ENCODE measurements around the gene SDR42E2. TPM values are rescaled to one million over a fixed set of nuclear protein-coding genes. Genes with fewer than 3 reads are reported as not detected.
"Not testable (repeated sequence)": the region's sequence is repeated elsewhere in the genome, so short reads cannot be mapped to it uniquely, and the experiment has no call there.

SDR42E2 gene
- total RNA-seq, 4 donors from 2014 or later, result not detected

DNA sequence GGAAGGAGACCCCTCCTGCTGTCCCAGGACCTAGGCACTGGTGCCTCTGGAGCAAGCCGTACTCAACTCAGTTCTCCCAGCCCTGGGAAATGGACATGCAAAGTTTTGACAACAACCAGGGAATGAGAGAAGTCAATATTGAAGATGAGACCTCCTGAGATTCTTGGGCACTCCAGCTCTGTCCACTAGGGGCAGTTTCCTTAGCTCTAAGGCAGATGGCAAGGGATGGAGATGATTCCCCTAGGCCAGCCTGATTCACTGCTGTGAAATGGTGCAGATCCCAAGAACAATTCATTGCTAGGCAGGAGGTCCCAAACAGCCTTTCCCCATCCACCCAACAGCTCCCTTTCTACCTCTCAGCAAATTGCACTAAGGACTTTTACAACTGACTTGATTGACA is 20.5 kb upstream of the SDR42E2 start:
- Histone ChIP-seq H3K27ac (replicated peaks in 1 of 4) (no peak overlapping the region), H3K27me3 (peaks cover 0 to 27% (median 0%) of the 10 kb centered on the region in 4 donors), H3K36me3 (no peaks in the 10 kb centered on the region), H3K9me3 (no peaks in the 10 kb centered on the region), H3K4me3 (no peak overlapping the region), H3K4me1 (no peaks in the 10 kb centered on the region)
- DNase-seq (ENCODE audit: extremely low spot score), result no peak
- intact Hi-C loops (cut with DNase I), result no loop called here
- 86% methylated on average over 1 of the region's 1 CpG for WGBS
- no peak for TF ChIP-seq POLR2AphosphoS5 (IDR thresholded peaks at IDR 0.05)
- no peak for TF ChIP-seq POLR2A (IDR thresholded peaks at IDR 0.05; ENCODE audit: low read depth)
- TF ChIP-seq, protein P1, sequence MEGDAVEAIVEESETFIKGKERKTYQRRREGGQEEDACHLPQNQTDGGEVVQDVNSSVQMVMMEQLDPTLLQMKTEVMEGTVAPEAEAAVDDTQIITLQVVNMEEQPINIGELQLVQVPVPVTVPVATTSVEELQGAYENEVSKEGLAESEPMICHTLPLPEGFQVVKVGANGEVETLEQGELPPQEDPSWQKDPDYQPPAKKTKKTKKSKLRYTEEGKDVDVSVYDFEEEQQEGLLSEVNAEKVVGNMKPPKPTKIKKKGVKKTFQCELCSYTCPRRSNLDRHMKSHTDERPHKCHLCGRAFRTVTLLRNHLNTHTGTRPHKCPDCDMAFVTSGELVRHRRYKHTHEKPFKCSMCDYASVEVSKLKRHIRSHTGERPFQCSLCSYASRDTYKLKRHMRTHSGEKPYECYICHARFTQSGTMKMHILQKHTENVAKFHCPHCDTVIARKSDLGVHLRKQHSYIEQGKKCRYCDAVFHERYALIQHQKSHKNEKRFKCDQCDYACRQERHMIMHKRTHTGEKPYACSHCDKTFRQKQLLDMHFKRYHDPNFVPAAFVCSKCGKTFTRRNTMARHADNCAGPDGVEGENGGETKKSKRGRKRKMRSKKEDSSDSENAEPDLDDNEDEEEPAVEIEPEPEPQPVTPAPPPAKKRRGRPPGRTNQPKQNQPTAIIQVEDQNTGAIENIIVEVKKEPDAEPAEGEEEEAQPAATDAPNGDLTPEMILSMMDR (IDR thresholded peaks at IDR 0.05), result no peak
- TF ChIP-seq EP300 (IDR thresholded peaks at IDR 0.05), result no peak

DNA sequence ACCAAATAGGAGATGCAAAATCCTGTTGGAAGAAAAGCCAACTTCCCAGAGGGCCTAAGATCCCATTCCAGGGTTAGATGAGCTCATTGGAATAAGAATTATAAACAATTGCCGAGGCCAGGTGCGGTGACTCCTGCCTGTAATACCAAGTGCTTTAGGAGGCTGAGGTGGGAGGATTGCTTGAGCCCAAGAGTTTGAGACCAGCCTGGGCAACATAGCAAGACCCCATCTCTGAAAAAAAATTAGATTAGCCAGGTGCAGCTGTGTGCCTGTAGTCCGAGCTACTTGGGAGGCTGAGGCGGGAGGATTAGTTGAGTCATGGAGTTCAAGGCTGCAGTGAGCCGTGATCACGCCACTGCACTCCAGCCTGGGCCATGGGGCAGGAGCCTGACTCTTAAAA is 17.8 kb upstream of the SDR42E2 start:
- no peak for DNase-seq (ENCODE audit: extremely low spot score)
- Histone ChIP-seq H3K36me3 (no peaks in the 10 kb centered on the region), H3K4me1 (no peaks in the 10 kb centered on the region), H3K9me3 (no peaks in the 10 kb centered on the region), H3K27me3 (peaks cover 0 to 16% (median 0%) of the 10 kb centered on the region in 4 donors), H3K27ac (replicated peaks in 1 of 4) (no peak overlapping the region), H3K4me3 (no peak overlapping the region)
- 91% methylated on average over 6 of the region's 6 CpGs for WGBS
- intact Hi-C loops (cut with DNase I), result no loop called here
- TF ChIP-seq POLR2A (IDR thresholded peaks at IDR 0.05; ENCODE audit: low read depth) (no peak), EP300 (IDR thresholded peaks at IDR 0.05) (no peak), POLR2AphosphoS5 (IDR thresholded peaks at IDR 0.05) (no peak)

DNA sequence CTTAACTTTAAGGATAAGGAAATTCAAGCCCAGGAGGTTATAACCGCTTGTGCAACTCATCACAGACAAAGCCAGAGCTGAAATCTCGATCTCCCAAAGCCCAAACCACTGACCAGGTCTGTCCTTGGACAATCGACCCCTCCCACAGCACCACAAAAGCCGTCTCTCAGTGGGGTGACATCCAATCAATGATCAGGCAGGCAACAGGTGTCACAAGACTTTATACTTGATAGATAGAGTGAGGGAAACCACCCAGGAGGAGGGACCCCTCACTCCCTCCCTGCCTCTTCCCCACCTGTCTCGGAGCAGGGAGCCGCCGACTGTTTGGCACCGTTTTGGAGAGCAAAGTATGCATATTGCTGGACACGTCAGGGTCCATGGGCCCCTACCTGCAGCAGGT is 14.5 kb upstream of the SDR42E2 start:
- WGBS, result 57% methylated on average over 6 of the region's 9 CpGs
- Histone ChIP-seq H3K27ac (replicated peaks in 1 of 4) (no peak overlapping the region), H3K36me3 (no peaks in the 10 kb centered on the region), H3K9me3 (no peaks in the 10 kb centered on the region), H3K4me1 (no peaks in the 10 kb centered on the region), H3K27me3 (peaks cover 0 to 16% (median 0%) of the 10 kb centered on the region in 4 donors), H3K4me3 (no peak overlapping the region)
- intact Hi-C loops (cut with DNase I), result no loop called here
- TF ChIP-seq EP300 (IDR thresholded peaks at IDR 0.05) (no peak), POLR2AphosphoS5 (IDR thresholded peaks at IDR 0.05) (no peak), POLR2A (IDR thresholded peaks at IDR 0.05; ENCODE audit: low read depth) (no peak)
- TF ChIP-seq, protein P1 (IDR thresholded peaks at IDR 0.05), result no peak
- DNase-seq (ENCODE audit: extremely low spot score), result no peak

DNA sequence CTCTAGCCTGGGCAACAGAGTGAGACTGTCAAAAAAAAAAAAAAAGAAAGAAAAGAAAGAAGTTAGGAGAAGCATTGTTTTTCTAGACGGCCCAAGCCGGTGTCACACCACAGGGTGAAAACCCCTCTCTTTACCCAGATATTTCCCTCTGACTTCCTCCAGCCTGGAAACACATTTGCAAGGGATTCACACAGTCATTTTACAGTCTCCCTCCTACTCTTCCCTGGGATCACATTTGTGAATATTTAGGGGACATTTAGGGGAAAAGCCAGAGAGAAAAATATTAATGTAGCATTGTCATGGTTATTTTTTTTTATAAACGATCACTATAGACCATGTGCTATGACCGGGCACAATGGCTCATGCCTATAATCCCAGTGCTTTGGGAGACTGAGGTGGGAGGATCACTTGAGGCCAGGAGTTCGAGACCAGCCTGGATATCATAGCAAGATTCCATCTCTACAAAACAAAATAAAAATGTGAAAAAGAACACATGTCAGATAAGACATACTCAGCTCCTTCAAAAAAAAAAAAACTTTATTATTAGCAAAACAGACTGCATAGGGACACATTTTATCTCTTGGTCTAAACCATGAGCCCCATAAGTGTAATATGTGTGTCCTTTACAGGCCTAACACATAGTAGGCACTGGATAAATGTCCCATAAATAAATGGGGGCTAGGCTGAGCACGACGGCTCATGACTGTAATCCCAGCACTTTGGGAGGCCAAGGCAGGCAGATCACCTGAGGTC is 10.9 kb upstream of the SDR42E2 start:
- no peak for DNase-seq (ENCODE audit: extremely low spot score)
- H3K36me3 ChIP-seq, result no peaks in the 10 kb centered on the region
- H3K27ac ChIP-seq (replicated peaks in 1 of 4), result no peak overlapping the region
- no peaks in the 10 kb centered on the region for H3K4me1 ChIP-seq
- 80% methylated on average over 7 of the region's 7 CpGs for WGBS
- intact Hi-C loops (cut with DNase I), result no loop called here
- no peak overlapping the region for H3K4me3 ChIP-seq
- TF ChIP-seq POLR2AphosphoS5 (IDR thresholded peaks at IDR 0.05) (no peak), POLR2A (IDR thresholded peaks at IDR 0.05; ENCODE audit: low read depth) (no peak), EP300 (IDR thresholded peaks at IDR 0.05) (no peak)
- TF ChIP-seq, protein P1 (IDR thresholded peaks at IDR 0.05), result no peak
- peaks cover 0 to 1% (median 0%) of the 10 kb centered on the region in 4 donors for H3K27me3 ChIP-seq
- no peaks in the 10 kb centered on the region for H3K9me3 ChIP-seq

DNA sequence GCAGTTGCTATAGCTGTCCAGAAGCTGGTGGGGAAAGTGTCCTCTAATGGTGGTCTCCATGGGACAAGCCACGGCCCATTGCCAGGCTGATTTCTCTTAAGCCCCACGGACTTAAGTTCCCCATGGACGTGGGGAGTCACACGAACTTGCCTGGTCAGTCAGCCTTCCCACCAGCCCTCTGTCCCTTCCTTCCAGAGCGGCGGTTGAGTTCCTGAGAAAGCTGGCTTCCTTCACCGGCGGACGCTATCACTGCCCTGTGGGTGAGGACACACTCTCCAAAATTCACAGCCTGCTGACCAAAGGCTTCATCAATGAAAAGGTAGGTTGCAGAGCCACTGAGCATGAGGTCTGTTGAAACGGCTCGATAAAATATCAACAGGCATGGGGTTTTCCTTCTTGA is 10.0 kb upstream of the SDR42E2 start:
- TF ChIP-seq EP300 (IDR thresholded peaks at IDR 0.05) (no peak), POLR2AphosphoS5 (IDR thresholded peaks at IDR 0.05) (no peak), POLR2A (IDR thresholded peaks at IDR 0.05; ENCODE audit: low read depth) (no peak)
- TF ChIP-seq, protein P1 (IDR thresholded peaks at IDR 0.05), result no peak
- Histone ChIP-seq H3K27ac (replicated peaks in 1 of 4) (no peak overlapping the region), H3K9me3 (no peaks in the 10 kb centered on the region), H3K27me3 (no peaks in the 10 kb centered on the region), H3K36me3 (no peaks in the 10 kb centered on the region), H3K4me3 (no peak overlapping the region), H3K4me1 (no peaks in the 10 kb centered on the region)
- WGBS, result 90% methylated on average over 10 of the region's 11 CpGs
- no peak for DNase-seq (ENCODE audit: extremely low spot score)
- intact Hi-C loops (cut with DNase I), result no loop called here

DNA sequence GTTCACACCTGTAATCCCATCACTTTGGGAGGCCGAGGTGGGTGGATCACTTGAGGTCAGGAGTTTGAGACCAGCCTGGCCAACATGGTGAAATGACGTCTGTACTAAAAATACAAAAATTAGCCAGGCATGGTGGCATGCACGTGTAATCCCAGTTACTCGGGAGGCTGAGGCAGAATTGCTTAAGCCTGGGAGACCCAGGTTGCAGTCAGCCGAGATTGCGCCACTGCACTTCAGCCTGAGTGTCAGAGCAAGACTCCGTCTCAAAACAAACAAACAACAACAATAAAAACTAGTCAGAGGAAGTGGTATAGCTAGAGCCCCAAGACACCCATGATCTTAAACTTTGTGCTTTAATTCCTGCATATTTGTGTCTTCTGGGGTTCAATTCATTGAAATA is 9.2 kb upstream of the SDR42E2 start:
- DNase-seq (ENCODE audit: extremely low spot score); H3K4me3 ChIP-seq; intact Hi-C loops (cut with DNase I); H3K4me1 ChIP-seq; H3K27me3 ChIP-seq; H3K36me3 ChIP-seq; H3K27ac ChIP-seq (replicated peaks in 1 of 4); H3K9me3 ChIP-seq: not testable (repeated sequence)
- WGBS, result 81% methylated on average over 7 of the region's 7 CpGs

All from esophagus muscularis mucosa (tissue), 4 donors.